Left renal cortex interstitium (tissue), 4 donors: ENCODE measurements around the gene ZNF362. TPM values are rescaled to one million over a fixed set of nuclear protein-coding genes. Genes with fewer than 3 reads are reported as not detected.
A peak's percentile ranks its signal among the peaks of the same experiment; 100 is the strongest.
"Not testable (repeated sequence)": the region's sequence is repeated elsewhere in the genome, so short reads cannot be mapped to it uniquely, and the experiment has no call there.

Experiments used
- DNase-seq, 4 donors: peaks; one replicate each; pipeline ENCODE4 v3.0.0-alpha.2; 2013; ENCODE audit warnings: low read depth in 4 of 4, low spot score in 2 of 4, missing footprints in 1 of 4
- polyA plus RNA-seq, 4 donors: library from polyadenylated mRNA; unstranded; fragments of 120-200 nt; gene quantifications; one replicate each; pipeline ENCODE4 v1.2.1, GENCODE V29; 2013; ENCODE audit not compliant: insufficient read length in 4 of 4

The ZNF362 gene
- polyA plus RNA-seq, 4 donors, result 55.5 to 80.2 (median 66.3) TPM

GRCh38 chr1:33302325-33302724 is 46.0 kb downstream of the ZNF362 start:
- DNase-seq, result no peak

GRCh38 chr1:33305016-33305415 is 48.7 kb downstream of the ZNF362 start:
- DNase-seq, result no peak

- no peak for DNase-seq
These were observed 49.7 kb downstream of the ZNF362 start for GRCh38 chr1:33305816-33306652.

GRCh38 chr1:33306653-33307493 is 50.6 kb downstream of the ZNF362 start:
- DNase-seq, result peak in 1 of 4 donors; percentile 31

- no peak for DNase-seq
These were observed 51.2 kb downstream of the ZNF362 start for GRCh38 chr1:33307494-33307864.

- DNase-seq, result not testable (repeated sequence)
These were observed 53.1 kb downstream of the ZNF362 start for GRCh38 chr1:33309351-33309750.

- no peak for DNase-seq
These were observed 54.4 kb downstream of the ZNF362 start for GRCh38 chr1:33310702-33311101.

- DNase-seq, result no peak
These were observed 55.6 kb downstream of the ZNF362 start for GRCh38 chr1:33311706-33312412.

GRCh38 chr1:33312413-33312749 is 56.1 kb downstream of the ZNF362 start:
- no peak for DNase-seq

GRCh38 chr1:33314416-33314815 is 58.1 kb downstream of the ZNF362 start:
- no peak for DNase-seq

GRCh38 chr1:33316601-33317000 is 60.3 kb downstream of the ZNF362 start:
- DNase-seq, result no peak

- DNase-seq, result no peak
These were observed 61.1 kb downstream of the ZNF362 start for GRCh38 chr1:33317354-33317753.

- DNase-seq, result no peak
These were observed 61.7 kb downstream of the ZNF362 start for GRCh38 chr1:33317946-33318345.

- DNase-seq, result no peak
These were observed 63.1 kb downstream of the ZNF362 start for GRCh38 chr1:33319186-33319948.

GRCh38 chr1:33319949-33320618 is 63.8 kb downstream of the ZNF362 start:
- DNase-seq, result no peak

GRCh38 chr1:33320619-33321165 is 64.4 kb downstream of the ZNF362 start, which contains the start of gene A3GALT2:
Gene A3GALT2, minus strand, starts transcription at chr1:33321098. Its CDS starts 0 bp downstream, at chr1:33321098.
- DNase-seq, result no peak

- DNase-seq, result no peak
These were observed 64.9 kb downstream of the ZNF362 start for GRCh38 chr1:33321178-33321577.

- DNase-seq, result no peak
These were observed 65.8 kb downstream of the ZNF362 start for GRCh38 chr1:33322109-33322508.

- no peak for DNase-seq
These were observed 66.7 kb downstream of the ZNF362 start for GRCh38 chr1:33322870-33323585.
